ENCODE data around the gene ACTR3.

- no peak for TF ChIP-seq CTCF (IDR thresholded peaks at IDR 0.05)
- no peak for TF ChIP-seq EZH2 (IDR thresholded peaks at IDR 0.05; ENCODE audit: borderline replicate concordance, insufficient read depth, low read depth, low read length, poor library complexity, severe bottlenecking)
Observed at GRCh38 chr2:113906647-113907046, 16.8 kb downstream of the ACTR3 start.
